NCI-H1436 treated with DMSO at 0.1 percent for 48 hours (cell line): ENCODE measurements around the gene ANXA2.
"Not testable (repeated sequence)": the region's sequence is repeated elsewhere in the genome, so short reads cannot be mapped to it uniquely, and the experiment has no call there.

ENCODE experiments used
- DNase-seq: peaks from one replicate; lab custom pipeline; 2025; lab: John Stamatoyannopoulos, UW

The ANXA2 gene

DNA sequence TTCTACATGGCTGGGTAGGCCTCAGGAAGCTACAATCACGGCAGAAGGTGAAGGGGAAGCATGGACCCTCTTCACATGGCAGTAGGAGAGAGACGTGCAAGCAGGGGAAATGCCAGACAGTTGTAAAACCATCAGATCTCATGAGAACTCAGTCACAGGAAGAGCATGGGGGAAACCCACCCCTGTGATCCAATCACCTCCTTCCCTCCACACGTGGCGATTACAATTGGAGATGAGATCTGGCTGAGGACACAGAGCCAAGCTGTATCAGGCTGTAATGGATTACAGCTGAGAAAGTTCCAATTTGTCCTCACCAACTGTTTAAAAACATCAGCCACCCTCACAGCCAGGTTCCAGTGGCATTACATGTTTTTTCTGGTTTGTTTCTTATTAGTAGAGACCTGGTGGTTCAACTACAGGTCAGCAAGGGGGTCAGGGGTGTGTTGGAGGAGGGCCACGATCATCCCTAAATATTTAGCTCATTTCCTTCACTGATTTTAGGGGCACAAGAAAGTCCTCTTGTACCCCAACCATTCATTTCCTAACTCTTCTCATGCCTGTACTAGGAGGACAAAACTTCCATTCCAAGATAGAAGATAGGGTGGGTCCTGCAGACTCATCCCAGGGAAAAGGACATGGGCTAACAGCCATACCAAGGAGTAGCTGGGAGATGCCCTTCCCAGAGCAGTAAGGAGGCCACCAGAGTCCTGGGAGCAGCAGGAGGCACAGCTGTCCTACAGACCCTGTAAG is 54.4 kb downstream of the ANXA2 start:
- no peak for DNase-seq

DNA sequence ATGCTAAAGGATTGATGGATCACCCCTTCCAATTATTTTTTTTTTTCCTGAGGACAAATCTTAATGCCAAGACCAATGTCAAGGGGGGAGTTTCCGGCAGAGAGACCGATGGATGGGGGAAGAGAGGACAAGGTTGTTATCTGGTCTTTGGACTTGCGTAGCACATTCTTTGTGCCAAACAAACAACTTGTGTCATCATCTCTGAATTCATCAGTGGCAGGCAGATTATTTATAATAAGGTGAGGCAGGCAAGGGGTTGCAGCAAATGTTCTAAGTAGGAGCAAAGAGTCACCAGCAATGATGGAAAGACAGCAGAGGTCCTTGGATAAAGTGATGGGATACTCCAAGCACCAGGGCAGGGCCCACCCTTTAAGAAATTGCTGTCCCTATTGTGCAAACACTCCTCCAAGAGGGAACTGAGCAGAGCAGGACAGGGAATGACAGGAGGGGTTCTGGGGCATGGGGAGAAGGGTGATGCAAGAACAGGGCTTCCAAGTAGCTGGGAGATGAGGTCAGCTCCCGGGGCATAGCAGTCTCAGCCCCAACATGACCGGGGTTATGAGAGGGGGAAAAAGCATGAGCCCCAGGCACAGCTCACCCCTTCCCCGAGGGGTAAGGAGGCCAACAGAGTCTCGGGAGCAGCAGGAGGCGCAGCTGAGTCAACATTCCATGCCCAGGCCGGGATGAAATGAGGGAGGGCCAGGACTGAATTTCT is 57.4 kb downstream of the ANXA2 start:
- no peak for DNase-seq

DNA sequence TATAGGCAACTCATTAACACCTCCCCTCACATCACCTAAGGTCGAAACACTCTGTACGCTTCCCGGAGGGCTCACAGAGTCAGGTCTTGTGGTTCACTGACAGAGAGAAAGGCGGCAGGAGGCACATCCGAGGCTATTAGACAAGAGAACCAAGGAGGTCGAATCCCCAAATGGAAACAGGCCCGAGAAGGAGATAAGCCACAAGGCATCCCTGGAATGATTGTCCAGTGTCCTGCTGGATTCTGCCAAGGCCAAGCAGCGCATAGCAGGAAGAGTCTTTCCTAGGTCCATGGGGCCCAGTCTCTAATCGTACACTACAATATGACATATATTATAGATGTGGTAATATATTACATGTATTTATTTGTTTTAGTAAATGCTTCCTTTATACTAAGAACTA is 58.5 kb downstream of the ANXA2 start:
- DNase-seq: no peak

DNA sequence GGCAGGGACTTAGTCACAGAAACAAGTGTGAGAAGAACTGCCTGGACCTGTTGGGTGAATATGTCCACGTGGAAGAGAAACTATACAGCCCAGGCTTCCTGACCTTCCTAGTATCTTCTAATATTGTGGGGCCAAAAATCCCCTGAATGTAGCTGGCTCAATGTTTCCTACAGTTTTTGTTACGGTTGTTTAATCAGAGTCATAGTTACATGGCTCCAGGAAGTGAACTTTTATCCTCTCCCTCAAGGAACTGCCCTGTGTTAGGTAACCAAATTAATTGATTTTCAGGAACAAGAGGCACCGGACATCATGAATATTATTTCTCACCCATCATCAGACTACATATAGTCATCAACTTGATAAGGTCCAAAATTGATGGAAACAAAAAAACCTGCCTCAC is 59.0 kb downstream of the ANXA2 start:
- DNase-seq: no peak

DNA sequence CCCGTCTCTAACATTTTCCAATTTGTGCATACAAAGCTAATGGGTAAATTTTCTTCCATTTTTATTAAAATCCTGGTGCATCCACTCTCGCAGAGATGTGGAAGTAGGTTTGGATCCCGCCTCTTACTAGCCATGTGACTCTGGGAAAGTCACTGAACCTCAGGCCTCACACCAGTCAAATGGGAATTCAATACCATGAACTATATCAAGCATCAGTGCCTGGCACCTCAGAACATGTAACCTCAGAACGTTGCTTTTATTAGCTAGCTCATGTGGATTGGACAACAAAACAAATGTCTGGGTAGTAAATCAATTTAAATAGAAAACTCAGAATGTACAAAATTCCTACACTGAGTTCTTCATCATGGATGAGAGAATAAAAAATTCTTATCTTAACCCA is 60.7 kb downstream of the ANXA2 start:
- no peak for DNase-seq

DNA sequence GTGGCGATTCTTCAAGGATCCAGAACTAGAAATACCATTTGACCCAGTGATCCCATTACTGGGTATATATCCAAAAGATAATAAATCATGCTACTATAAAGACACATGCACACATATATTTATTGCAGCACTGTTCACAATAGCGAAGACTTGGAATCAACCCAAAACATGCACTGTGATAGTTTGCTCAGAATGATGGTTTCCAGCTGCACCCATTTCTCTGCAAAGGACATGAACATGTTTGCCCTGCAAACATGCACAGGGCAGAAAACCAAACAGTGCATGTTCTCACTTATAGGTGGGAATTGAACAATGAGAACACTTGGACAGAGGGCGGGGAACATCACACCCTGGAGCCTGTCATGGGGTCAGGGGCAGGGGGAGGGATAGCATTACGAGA is 62.5 kb downstream of the ANXA2 start:
- DNase-seq: not testable (repeated sequence)

DNA sequence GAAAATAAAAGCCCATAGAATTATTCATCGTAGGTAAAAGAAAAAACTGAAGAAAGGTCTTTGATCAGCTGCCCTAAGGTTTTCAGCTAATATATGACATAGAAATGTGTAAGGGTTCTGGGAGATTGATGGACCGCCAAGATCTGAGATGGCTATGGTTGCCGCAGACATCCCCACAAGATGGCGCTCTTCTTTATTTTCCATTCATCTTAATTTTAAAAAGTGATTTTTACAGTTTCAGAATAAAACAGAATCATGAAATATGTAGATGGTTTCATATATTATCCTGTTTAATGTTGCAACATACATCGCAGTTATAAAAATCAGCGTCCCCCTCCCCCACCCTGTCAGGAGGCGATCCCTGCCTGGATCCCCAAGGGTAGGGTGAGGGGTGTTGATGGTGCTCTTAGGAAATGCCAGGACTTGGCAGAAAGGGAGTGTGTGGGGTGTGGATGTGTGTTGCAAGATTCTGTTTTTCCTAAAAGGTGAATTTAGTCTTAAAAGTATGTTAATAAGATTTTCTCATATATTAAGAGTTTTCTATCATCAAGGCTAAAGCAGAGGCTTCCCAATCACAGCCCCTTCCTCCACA is 68.8 kb downstream of the ANXA2 start:
- no peak for DNase-seq

DNA sequence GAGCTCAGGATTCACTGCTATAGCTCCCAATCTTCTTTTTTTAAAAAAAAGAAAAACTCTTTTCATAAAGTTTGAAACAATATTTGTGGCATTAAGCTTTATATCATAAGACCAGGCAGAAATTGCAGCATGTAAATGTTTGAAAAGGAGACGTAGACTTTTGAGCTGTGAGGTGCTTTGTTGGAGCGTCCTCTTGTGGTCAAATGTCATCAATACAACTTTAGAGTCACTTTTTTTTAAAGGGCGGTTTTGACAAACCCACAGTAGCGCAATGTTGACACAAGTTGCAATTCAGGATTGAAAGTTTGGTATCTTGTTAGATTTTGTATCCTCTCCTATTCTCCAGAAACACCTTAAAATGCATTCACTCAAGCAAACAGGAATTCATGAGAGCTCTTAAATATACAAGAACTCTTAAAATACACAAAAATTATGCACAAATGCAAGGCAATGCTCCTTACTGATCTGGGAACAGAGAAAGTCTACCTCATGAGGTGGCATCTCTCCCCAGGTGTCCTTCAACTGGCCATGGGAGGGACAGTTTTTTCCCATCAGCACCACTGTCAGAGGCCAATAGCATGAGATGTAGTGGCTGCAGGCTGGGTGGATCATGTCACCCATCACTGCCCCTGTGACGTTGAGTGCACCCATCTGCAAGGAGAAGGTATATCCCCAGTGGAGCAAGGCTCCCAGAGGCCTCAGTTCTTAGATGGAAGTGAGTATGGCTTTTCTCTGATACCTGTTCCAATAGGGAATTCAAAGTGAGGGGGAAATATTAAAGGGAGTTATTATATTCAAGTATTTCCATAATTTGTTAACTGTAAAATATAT is 70.7 kb downstream of the ANXA2 start:
- DNase-seq: peak; percentile 14

DNA sequence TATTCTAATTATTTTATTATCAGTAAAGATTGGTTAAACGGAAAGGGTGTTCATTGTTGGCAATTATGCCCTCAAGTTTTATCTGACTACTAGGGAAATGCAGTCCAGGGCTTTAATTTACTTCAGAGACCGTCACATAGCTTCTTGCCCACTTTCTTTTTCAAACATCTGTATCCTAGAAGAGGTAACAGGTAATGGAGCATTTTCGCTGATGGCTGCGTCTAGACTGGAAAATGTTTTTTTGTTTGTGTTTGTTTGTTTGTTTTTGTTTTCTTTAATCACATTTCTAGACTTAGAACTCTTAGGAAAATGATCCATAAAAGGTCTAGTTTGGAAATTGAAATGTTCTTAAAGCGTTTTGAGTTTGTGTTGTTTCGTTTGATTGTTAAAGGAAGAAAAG is 71.4 kb downstream of the ANXA2 start:
- DNase-seq: no peak

DNA sequence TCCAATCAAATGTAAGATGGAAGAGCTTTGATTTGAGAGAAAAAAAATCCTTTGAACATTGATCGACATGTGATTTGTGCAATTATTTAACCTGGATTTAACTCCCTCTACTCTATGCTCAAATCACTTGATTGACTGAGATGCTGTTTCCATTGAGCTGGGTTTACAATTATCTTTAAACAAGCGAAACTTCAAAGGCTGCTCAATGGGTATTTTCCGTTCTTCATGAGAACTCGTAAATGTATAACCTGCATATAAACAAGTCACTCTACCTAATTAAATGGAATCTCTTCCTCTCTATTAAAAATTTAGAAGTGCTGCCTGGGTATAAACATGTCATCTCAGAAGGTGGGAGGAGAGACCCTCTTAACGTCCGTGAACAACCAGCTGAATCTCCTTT is 71.9 kb downstream of the ANXA2 start:
- no peak for DNase-seq

DNA sequence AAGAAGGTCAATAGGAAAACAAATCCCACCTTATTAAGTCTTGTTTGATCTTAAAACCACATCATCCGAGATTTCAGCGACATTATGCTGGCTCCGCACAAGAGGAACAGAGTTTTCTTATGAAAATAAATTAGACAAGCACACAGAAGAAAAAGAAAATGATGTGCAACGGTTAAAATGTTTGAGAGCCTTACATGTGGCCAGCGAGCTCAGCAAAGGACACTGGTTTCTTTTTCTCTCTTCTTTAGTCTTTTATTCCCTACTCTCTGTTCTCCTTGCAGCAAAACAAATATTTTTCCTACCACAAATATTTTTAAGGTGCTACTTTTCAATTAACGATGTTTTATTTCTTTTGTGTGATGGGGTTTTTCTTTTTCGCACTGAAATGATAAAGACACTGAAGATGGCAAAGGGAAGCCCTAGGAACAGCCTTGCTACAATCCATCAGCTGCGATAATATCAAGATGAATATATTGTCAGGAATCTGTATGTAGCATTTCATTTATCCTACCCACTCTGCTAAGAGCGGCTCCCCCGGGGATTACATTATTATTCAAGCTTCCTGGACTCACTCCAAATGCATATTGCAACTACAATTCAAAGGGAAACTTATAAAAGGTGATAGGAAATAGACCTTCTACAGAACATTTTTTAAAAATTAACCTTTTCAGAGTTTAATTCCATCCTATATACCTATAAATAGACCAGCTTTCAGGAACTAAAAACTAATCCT is 72.9 kb downstream of the ANXA2 start:
- DNase-seq: peak; percentile 51

DNA sequence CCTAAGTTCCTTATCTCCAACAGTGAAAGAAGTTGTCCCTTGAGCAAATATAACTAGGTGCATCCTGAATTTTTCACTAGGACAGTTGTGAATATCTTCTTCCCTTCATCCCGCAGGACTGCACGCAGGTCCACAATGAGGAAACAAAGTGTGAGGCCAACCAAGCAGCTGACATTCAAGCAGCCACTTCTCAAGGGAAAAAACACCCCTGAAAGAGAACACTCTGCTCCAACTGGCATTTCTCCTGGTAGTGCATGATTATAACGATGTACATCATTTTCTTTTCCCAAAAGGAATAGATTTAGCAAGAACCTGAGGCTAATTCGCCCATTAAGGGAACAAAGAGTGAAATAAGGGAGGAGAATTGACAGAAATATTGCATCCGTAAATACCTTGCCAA is 74.5 kb downstream of the ANXA2 start:
- DNase-seq: no peak

DNA sequence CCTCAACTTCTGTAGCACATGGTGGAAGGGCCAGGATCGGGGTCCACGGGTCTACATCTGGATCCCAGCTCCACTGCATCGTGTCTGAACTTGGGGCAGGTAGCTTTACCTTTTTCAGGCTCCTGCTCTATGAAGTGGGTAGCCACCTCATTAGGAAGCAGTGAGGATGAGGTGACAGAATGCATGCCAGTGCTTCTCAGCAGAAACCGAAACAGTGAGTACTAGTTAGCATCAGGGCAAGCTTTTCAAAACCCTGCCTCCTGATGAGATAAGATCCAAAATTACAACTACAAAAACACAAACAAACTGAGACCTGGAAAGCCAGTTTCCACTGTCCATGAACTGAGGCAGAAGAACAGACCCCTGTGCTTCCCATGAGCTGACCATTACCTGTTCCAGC is 77.4 kb downstream of the ANXA2 start:
- no peak for DNase-seq

DNA sequence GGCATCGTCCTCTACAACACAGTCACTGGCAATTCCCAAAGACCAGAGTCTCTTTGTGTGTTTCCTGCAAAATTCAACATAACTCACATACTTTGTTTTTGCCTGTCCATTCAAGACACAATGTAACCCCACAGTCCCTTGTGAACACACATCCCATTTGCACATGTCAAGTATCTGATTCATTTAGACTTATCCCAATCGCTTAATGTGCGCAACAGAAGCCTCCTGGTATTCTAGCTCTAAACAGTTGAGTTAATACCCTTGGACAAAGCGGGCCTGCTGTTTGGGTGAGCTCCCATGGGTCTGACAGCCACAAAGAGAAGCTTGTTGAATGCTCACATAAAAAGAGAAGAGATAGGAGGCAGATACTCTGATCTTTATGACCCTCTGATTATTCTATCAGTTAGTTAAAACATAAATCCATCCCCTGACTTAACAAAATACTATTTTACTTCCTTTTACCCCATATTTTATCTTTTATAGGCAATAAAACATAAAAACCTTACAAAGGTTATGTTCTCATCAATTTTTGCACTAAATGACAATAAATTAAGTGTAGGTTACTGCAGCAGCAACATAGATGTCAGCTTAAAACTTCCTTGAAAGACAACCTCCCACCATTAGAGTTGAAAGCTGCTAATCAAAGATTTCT is 79.4 kb downstream of the ANXA2 start:
- DNase-seq: no peak

DNA sequence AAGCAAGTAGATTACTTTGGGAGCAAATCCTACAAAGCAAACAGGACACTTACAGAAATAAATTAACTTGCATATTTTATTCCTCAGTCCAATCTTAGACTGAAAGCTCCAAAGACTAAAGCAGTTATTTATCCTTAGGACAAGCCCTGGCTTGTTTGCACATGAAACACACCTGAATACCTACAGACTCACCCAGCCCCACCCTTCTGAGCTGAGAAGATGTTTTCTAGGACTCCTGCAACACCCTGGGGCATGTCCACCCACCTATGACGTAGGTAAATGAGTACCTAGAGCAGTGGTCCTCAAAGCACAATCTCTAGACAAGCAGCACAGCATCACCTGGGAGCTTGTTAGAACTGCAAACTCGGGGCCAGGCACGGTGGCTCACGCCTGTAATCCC is 80.8 kb downstream of the ANXA2 start:
- DNase-seq: no peak

DNA sequence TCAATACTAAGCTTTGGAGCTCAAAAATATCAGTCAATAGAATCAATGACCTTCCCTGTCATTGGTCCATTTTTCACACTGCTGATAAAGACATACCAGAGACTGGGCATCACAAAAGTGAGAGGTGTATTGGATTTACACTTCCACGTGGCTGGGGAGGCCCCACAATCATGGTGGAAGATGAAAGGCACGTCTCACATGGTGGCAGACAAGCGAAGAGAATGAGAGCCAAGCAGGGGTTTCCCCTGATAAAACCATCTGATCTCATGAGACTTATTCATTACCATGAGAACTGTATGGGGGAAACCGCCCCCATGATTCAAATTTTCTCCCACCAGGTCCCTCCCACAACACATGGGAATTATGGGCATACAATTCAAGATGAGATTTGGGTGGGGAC is 81.9 kb downstream of the ANXA2 start:
- no peak for DNase-seq

DNA sequence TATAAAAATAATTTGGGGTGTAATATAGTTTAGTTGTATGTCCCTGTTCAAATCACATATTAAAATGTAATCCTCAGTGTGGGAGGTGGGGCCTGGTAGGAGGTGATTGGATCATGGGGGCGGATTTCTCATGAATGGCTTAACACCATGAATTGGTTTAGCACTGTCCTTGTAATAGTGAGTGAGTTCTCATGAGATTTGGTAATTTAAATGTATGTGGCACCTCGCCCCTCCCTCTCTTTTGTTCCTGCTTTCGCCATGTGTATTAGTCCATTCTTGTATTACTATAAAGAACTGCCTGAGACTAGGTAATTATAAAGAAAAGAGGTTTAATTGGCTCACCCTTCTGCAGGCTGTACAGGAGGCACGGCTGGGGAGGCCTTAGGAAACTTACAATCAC is 83.9 kb downstream of the ANXA2 start:
- peak; percentile 55 for DNase-seq

DNA sequence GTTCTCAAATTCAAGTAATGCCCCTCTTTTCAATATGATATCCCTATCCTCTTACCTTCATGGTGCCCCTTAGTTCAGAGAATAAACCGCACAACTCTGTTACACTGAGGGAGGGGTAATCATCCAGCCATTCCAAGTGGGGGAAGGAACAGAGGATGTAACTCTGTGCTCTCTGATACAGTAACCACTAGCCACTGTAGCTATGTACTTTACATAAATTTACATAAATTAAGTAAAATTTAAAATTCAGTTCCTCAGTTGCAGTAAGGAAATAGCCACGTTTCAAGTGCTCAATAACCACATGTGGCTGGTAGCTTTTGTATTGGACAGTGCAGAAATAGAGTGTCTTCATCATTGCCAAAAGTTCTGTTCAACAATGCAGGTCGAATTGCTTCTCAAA is 90.8 kb downstream of the ANXA2 start:
- no peak for DNase-seq

DNA sequence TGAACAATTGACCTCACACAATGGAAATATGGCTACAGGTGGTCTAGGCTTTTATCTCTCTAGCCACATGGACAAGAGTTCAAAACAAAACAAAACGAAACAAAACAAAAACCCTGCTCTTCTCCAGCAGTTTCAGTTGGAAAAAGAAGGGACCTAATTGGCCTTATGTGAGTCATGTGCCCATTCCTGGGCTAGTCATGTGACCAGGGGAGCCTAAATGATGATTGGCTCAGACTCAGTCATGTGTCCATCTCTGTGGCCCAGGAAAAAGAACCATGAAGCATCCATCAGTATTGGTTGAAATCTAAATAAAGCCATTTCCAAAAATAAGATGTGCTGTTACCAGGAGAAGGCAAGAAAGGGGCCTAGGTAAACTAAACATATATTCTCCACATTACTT is 96.8 kb downstream of the ANXA2 start:
- no peak for DNase-seq

DNA sequence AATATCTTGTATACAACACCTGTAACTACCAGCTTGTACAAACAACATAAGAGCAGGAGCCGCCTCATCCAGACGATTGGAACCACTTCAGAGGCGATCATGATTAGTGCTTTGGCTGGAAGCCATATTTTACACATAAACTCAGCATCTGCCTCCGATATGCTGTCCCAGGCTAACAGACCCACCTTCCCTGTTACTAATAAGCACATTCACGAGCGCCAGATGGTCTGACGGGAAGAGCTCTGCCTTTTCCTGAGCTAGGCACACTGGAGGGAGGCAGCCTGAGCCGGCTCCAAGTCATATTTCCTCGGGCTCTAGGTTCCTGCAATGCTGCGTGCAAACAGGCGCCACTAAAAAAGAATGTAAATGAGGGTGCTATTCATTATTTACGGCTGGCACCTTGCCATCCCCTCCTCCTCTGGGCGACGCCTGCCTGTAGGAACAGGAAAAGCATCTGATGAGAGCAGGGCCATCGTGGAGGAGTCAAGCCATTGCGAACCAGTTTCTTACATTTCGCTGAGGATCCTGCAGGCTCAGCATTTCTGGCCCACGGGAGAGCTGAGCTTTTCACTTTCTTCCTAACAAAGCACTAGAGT is 98.2 kb downstream of the ANXA2 start:
- DNase-seq: peak; percentile 92
